Memory B cell (primary cell): ENCODE data around the gene CXCR4.

ENCODE experiments used
- ATAC-seq: fragments of 150-1000 bp; cut with Tn5 transposase; 2 replicates; pipeline ENCODE4 v1.10.0; 2021; ENCODE audit warnings: low read depth, mild to moderate bottlenecking, moderate library complexity
- DNase-seq, 2 donors: peaks; one replicate each; pipeline ENCODE4 v3.0.0; 2022; ENCODE audit warnings: low spot score in 2 of 2
- H3K27ac Mint-ChIP-seq: one replicate; pipeline ENCODE4 v1.8.0; 2022; ENCODE audit warnings: mild to moderate bottlenecking, moderate library complexity, mixed read lengths
- H3K27me3 Mint-ChIP-seq: one replicate; pipeline ENCODE4 v1.8.0; 2022; ENCODE audit warnings: mixed read lengths
- H3K36me3 Mint-ChIP-seq: one replicate; pipeline ENCODE4 v1.8.0; 2022; ENCODE audit warnings: mild to moderate bottlenecking, mixed read lengths
- H3K4me1 Mint-ChIP-seq: one replicate; pipeline ENCODE4 v1.8.0; 2022; ENCODE audit warnings: mixed read lengths
- H3K4me3 Mint-ChIP-seq: one replicate; pipeline ENCODE4 v1.8.0; 2022; ENCODE audit warnings: mild to moderate bottlenecking, moderate library complexity, mixed read lengths
- H3K9me3 Mint-ChIP-seq: one replicate; pipeline ENCODE4 v1.8.0; 2022; ENCODE audit warnings: mixed read lengths

CXCR4 gene

DNA sequence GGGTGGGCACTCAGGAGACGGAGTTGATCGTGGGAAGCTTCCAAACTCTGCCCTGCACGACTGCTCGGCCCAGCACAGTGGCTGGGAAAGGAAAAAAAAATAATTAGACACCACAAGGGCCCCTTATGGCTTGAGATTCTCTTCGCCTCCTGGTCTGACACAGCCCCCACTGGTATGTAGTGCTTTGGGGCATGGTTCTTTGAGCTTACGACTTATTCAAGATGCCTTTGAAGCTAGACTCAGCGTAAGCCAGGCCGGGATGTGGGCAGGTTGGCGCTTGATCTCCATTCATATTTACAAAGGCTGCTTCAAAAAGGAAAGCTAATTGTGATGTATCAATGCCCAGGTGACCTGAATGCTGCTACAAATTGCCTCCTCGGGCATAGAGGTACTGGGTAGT, 50.5 kb downstream of the CXCR4 start:
- peaks cover 3% of the 10 kb centered on the region for H3K36me3 Mint-ChIP-seq
- DNase-seq: no peak
- peaks cover 6% of the 10 kb centered on the region for H3K9me3 Mint-ChIP-seq
- no peaks in the 10 kb centered on the region for H3K27me3 Mint-ChIP-seq
- H3K4me3 Mint-ChIP-seq: no peak overlapping the region
- peaks cover 17% of the 10 kb centered on the region for H3K4me1 Mint-ChIP-seq
- no peak overlapping the region for H3K27ac Mint-ChIP-seq
- ATAC-seq: no peak

DNA sequence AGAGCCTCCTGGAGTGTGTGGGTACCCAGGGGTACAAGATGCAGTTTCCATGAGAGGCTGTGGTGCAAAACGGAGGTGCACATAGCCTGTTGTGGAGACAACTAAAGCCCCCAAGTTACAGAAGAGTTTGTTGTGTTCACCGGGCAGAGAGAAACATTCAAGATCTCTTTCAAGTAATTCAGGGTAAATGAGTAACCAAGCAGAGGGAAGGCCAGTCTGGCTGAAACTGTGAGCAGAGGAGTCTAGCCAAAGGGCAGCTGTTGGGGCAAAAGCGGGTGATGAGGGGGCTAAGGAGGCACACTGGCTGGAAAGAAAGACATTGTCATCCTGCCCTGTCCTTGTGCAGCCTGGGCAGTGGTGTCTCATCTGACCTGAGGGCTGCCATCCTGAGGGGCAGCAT, 52.0 kb downstream of the CXCR4 start:
- Mint-ChIP-seq H3K36me3 (peaks cover 5% of the 10 kb centered on the region), H3K27me3 (no peaks in the 10 kb centered on the region), H3K27ac (no peak overlapping the region), H3K4me1 (peaks cover 17% of the 10 kb centered on the region), H3K9me3 (peaks cover 3% of the 10 kb centered on the region), H3K4me3 (no peak overlapping the region)
- DNase-seq: no peak
- no peak for ATAC-seq

DNA sequence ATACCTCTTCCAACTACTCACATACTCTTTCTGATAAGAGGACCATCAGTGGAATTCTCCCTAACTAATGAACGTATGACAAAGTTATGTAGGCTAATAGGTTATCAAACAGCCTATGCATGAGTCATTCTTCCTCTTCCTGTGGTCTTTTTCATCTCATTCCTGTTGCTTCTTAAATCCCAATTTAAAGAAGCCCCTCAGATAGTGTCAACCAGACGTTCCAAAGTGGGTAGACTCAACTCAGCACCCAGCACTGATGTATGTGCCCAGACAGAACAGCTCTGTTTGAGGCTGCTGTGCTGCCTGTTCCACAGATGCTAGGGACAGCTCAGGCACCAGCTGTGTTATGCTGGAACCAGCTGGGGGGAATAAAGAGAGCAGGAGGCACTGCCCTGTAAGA, 52.6 kb downstream of the CXCR4 start:
- Mint-ChIP-seq H3K4me3 (no peak overlapping the region), H3K4me1 (peaks cover 22% of the 10 kb centered on the region), H3K9me3 (peaks cover 3% of the 10 kb centered on the region), H3K36me3 (peaks cover 5% of the 10 kb centered on the region), H3K27ac (no peak overlapping the region), H3K27me3 (no peaks in the 10 kb centered on the region)
- DNase-seq (no peak), ATAC-seq (no peak)
